SK-N-MC (cell line): ENCODE results near the gene RIN3.

Source experiments
- DNase-seq: peaks from one replicate; pipeline ENCODE4 v3.0.0-alpha.2; 2011; ENCODE audit warnings: low read depth, low spot score
- H3K27ac ChIP-seq: fragments of 200-600 bp; sonication (generic); 2 replicates; pipeline ENCODE4 v1.5.1; 2016; ENCODE audit warnings: mixed run types
- H3K36me3 ChIP-seq: fragments of 200-600 bp; sonication (generic); 2 replicates; pipeline ENCODE4 v1.6.1; 2017; ENCODE audit warnings: antibody characterized with exemption, low read length, mixed read lengths; ENCODE audit not compliant: insufficient read depth
- H3K4me3 ChIP-seq: fragments of 200-600 bp; sonication (generic); 2 replicates; pipeline ENCODE4 v1.5.1; 2016
- H3K9ac ChIP-seq: fragments of 200-600 bp; sonication (generic); 2 replicates; pipeline ENCODE4 v1.8.0; 2017; ENCODE audit warnings: mixed run types, mixed read lengths; ENCODE audit not compliant: insufficient read length
- H3K9me3 ChIP-seq: fragments of 200-600 bp; sonication (generic); 2 replicates; pipeline ENCODE4 v1.6.1; 2017; ENCODE audit warnings: low read depth, mild to moderate bottlenecking, antibody characterized with exemption, low read length, moderate library complexity, mixed read lengths
- EZH2 ChIP-seq: fragments of 200-600 bp; sonication (generic); IDR thresholded peaks from one replicate; pipeline ENCODE4 v1.6.1; 2017; ENCODE audit warnings: antibody characterized with exemption
- FOXP2 ChIP-seq: optimal IDR thresholded peaks from 2 replicates; pipeline ENCODE3; 2011; ENCODE audit warnings: mild to moderate bottlenecking, moderate library complexity; ENCODE audit not compliant: insufficient read depth; ENCODE audit errors: extremely low read length, control extremely low read depth
- POLR2AphosphoS5 ChIP-seq: IDR thresholded peaks from 2 replicates; pipeline ENCODE4 v1.6.1; 2012; ENCODE audit warnings: mild to moderate bottlenecking, low read depth, low read length, borderline replicate concordance

Gene RIN3

DNA sequence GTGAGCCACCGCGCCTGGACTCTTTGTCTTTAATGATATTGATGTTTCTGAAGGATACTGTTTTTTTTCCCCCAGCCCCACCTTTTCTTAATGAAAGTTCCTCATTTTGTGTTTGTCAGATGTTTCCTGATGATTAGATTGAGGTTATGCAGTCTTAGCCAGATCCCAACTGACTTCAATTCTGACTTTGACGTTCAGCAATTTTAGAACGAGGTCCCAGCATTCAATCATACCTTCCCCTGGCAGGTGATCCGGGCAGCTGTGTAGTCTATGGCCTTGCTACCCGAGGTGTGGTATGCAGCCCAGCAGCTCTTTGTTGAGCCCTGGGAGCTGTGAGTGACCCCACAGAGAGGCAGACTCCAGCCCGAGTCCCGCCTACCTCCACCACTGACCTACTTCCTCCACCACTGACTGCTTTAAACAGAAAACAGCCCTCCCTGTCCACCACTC, 152.1 kb downstream of the RIN3 start:
- no peak overlapping the region for H3K27ac ChIP-seq
- no peak overlapping the region for H3K9ac ChIP-seq
- DNase-seq, result no peak
- no peak overlapping the region for H3K4me3 ChIP-seq
- no peak for TF ChIP-seq POLR2AphosphoS5
- no peak for TF ChIP-seq EZH2
- no peak for TF ChIP-seq FOXP2
- H3K36me3 ChIP-seq, result no peaks in the 10 kb centered on the region
- H3K9me3 ChIP-seq, result no peaks in the 10 kb centered on the region

GRCh38 chr14:92666251-92666650, 152.7 kb downstream of the RIN3 start:
- Histone ChIP-seq H3K9ac (no peak overlapping the region), H3K27ac (no peak overlapping the region), H3K4me3 (no peak overlapping the region), H3K36me3 (no peaks in the 10 kb centered on the region), H3K9me3 (no peaks in the 10 kb centered on the region)
- DNase-seq, result no peak
- TF ChIP-seq EZH2 (no peak), FOXP2 (no peak), POLR2AphosphoS5 (no peak)

DNA sequence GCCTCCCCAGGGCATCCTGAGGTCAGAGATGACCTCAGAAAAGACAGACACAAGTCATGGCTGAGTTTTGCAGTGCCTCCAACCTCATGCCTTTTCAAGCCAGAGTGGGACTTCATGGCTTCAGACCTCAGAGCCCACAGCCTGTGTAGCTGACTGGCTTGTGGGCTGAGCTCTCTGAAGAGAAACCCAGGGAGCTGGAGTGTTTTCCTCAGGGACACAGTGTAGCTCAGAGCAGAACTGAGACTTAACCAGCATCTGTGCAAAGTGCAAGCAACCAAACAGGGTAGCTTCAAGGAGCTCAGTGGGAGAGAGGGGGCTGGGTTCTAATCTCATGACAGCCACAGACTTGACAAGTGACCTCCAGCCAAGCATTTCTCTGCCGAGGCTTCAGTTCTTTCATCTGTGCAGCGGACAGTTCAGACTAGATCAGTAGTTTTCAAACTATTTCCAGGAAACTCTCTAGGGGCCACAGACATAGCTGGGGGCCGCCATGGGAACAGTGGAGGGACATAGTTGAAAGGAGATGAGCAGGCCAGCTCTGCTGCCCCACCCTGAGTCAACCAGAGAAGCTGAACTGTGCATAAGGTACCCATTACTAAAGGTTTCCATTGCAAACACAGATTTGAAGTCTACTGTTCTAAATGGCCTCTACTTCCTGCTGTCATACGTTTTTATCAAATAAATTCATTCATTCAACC, 154.8 kb downstream of the RIN3 start:
- Histone ChIP-seq H3K9me3 (no peaks in the 10 kb centered on the region), H3K9ac (no peak overlapping the region), H3K4me3 (no peak overlapping the region), H3K36me3 (no peaks in the 10 kb centered on the region), H3K27ac (no peak overlapping the region)
- DNase-seq, result no peak
- no peak for TF ChIP-seq POLR2AphosphoS5
- no peak for TF ChIP-seq EZH2
- no peak for TF ChIP-seq FOXP2

GRCh38 chr14:92670160-92670559, 156.6 kb downstream of the RIN3 start:
- peak overlapping the region; percentile 20; the same call in 1 of the 2 replicates for H3K27ac ChIP-seq
- no peak overlapping the region for H3K9ac ChIP-seq
- no peak overlapping the region for H3K4me3 ChIP-seq
- TF ChIP-seq POLR2AphosphoS5 (no peak), EZH2 (no peak), FOXP2 (no peak)
- H3K9me3 ChIP-seq, result no peaks in the 10 kb centered on the region
- no peak for DNase-seq
- no peaks in the 10 kb centered on the region for H3K36me3 ChIP-seq

- Histone ChIP-seq H3K4me3 (no peak overlapping the region), H3K27ac (peak overlapping the region; percentile 20; the same call in 1 of the 2 replicates), H3K36me3 (no peaks in the 10 kb centered on the region), H3K9me3 (no peaks in the 10 kb centered on the region), H3K9ac (no peak overlapping the region)
- no peak for DNase-seq
- no peak for TF ChIP-seq EZH2
- no peak for TF ChIP-seq POLR2AphosphoS5
- TF ChIP-seq FOXP2, result no peak
These were observed 157.2 kb downstream of the RIN3 start for GRCh38 chr14:92670643-92671366.

DNA sequence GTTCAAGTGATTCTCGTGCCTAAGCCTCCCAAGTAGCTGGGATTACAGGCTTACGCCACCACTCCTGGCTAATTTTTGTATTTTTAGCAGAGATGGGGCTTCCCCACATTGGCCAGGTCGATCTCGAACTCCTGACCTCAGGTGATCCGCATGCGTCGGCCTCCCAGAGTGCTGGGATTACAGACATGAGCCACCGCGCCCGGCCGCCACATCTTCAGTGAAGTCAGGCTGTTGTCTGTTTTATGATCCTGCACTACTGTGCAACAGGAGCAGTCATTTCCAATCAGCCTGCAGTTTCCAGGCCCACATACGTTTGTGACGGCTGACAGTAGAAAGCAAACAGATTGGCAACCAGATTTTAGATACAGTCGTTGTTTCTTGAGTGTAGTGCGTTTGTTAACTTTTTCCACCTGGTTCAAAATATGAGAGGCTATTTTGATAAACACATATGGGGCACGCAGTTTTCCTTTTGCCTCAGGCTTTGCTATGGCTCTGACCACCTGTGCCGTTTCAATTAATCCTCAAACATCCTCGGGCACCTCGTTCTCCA, 160.1 kb downstream of the RIN3 start:
- Histone ChIP-seq H3K4me3 (no peak overlapping the region), H3K9ac (no peak overlapping the region), H3K9me3 (no peaks in the 10 kb centered on the region), H3K36me3 (no peaks in the 10 kb centered on the region), H3K27ac (no peak overlapping the region)
- TF ChIP-seq POLR2AphosphoS5 (no peak), EZH2 (no peak), FOXP2 (no peak)
- DNase-seq, result no peak

DNA sequence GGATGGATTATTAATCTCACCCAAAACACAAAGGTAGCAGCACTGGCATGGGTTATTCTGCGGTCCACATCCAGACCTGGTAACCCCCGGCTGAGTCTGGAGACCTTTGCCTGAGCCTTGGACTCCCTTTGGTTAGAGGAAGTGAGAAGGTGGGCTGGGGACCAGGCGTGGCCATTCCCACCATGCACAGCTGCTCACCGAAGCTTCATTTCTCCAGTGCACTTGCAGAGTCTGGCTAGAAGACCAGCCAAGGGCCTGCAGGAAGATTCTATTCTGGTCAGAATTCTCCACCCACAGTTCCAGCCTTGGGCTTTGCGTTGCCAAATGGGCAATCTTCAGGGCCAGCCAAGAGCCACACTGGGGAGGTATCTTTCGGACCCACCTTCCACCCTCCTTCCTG, 161.8 kb downstream of the RIN3 start:
- no peak for DNase-seq
- TF ChIP-seq FOXP2 (no peak), POLR2AphosphoS5 (no peak), EZH2 (no peak)
- H3K4me3 ChIP-seq, result no peak overlapping the region
- H3K36me3 ChIP-seq, result no peaks in the 10 kb centered on the region
- no peaks in the 10 kb centered on the region for H3K9me3 ChIP-seq
- no peak overlapping the region for H3K27ac ChIP-seq
- H3K9ac ChIP-seq, result no peak overlapping the region

GRCh38 chr14:92675976-92676375, 162.4 kb downstream of the RIN3 start:
- no peaks in the 10 kb centered on the region for H3K36me3 ChIP-seq
- H3K27ac ChIP-seq, result no peak overlapping the region
- TF ChIP-seq FOXP2 (no peak), EZH2 (no peak), POLR2AphosphoS5 (no peak)
- no peak overlapping the region for H3K4me3 ChIP-seq
- H3K9me3 ChIP-seq, result no peaks in the 10 kb centered on the region
- DNase-seq, result no peak
- no peak overlapping the region for H3K9ac ChIP-seq
